Small intestine (tissue), 7 donors: ENCODE data around the gene BCAS1. TPM values are rescaled to one million over a fixed set of nuclear protein-coding genes. Genes with fewer than 3 reads are reported as not detected.

ENCODE experiments used
- DNase-seq, 2 donors: peaks; one replicate each; pipeline versions ENCODE4 v3.0.0 to v3.0.0-alpha.2; 2013
- FAIRE-seq: peaks from 2 replicates; lab custom pipeline; 2012; peaks lifted over from hg19 to GRCh38; lab: Jason Lieb, UNC
- H3K27ac ChIP-seq, 3 donors: one replicate each; pipeline ENCODE4 v1.5.1; 2013; ENCODE audit warnings: low read length in 2 of 3, mild to moderate bottlenecking in 2 of 3, control low read depth in 1 of 3, inconsistent platforms in 1 of 3, low read depth in 1 of 3, moderate library complexity in 1 of 3
- H3K27me3 ChIP-seq, 3 donors: one replicate each; pipeline ENCODE4 v1.6.1; 2013; ENCODE audit warnings: low read length in 3 of 3, inconsistent platforms in 1 of 3; ENCODE audit not compliant: control insufficient read depth in 3 of 3, insufficient read depth in 3 of 3
- H3K36me3 ChIP-seq, 3 donors: one replicate each; pipeline ENCODE4 v1.6.1; 2013; ENCODE audit warnings: low read length in 3 of 3, inconsistent platforms in 1 of 3, low read depth in 1 of 3, mild to moderate bottlenecking in 1 of 3, moderate library complexity in 1 of 3; ENCODE audit not compliant: control insufficient read depth in 3 of 3, insufficient read depth in 2 of 3
- H3K4me1 ChIP-seq, 3 donors: one replicate each; pipeline ENCODE4 v1.6.1; 2013; ENCODE audit warnings: low read length in 2 of 3, inconsistent platforms in 1 of 3, low read depth in 1 of 3, mild to moderate bottlenecking in 1 of 3, moderate library complexity in 1 of 3; ENCODE audit not compliant: control insufficient read depth in 3 of 3, insufficient read depth in 2 of 3
- H3K4me3 ChIP-seq, 3 donors: one replicate each; pipeline ENCODE4 v1.5.1; 2013; ENCODE audit warnings: low read length in 3 of 3, control low read depth in 1 of 3, inconsistent platforms in 1 of 3, low read depth in 1 of 3, mild to moderate bottlenecking in 1 of 3, moderate library complexity in 1 of 3
- H3K9me3 ChIP-seq, 2 donors: one replicate each; pipeline ENCODE4 v1.6.1; 2013; ENCODE audit warnings: low read depth in 1 of 2, low read length in 1 of 2; ENCODE audit not compliant: control insufficient read depth in 2 of 2, insufficient read depth in 1 of 2
- WGBS, 3 donors: extraction: QIAGEN DNeasy Blood & Tissue Kit; methylation state at CpG; one replicate each; pipeline ENCODE4 v1.1.7; 2013; 5-methylcytosine and 5-hydroxymethylcytosine counted together
- polyA plus RNA-seq, 4 donors: library from polyadenylated mRNA; stranded (reverse) in 3 of 4; unstranded in 1 of 4; fragments of 200-250 nt in 3 of 4; fragments of 120-200 nt in 1 of 4; gene quantifications; one replicate each; pipeline versions ENCODE4 v1.2.1 to v1.2.3, GENCODE V29; 2013
- donor health status: healthy with polysubstance abuse.
- donor health status: control.
- donor health status: control.
- donor health status: Bipolar disorder and iron deficiency.
- donor health status: healthy.

The BCAS1 gene
- polyA plus RNA-seq, 4 donors, result 5.3 to 52.9 (median 30.8) TPM

DNA sequence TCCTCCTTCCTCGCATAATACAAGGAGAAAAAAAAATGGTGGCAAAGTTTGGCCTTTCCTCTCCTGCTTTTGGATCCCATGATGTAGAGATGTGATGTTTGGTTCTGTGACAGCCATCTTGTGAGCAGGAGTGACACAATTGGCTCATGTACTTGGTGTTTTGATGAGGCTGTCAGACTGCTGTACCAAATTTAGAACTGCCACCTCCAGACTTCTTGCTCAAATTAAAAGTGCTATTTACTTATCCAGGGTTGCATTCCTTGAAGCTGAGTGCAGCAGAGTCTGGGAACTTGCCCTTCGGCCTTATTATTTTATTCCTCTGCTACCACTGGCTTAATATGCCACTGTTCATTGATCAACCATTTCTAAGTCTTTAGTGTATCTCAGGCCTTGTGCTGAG, 21.9 kb downstream of the BCAS1 start:
- H3K36me3 ChIP-seq, result no peaks in the 10 kb centered on the region
- no peaks in the 10 kb centered on the region for H3K27me3 ChIP-seq
- H3K27ac ChIP-seq, result no peak overlapping the region
- 46 to 81% (median 58%) methylated on average over 2 of the region's 2 CpGs for WGBS, 3 donors
- H3K4me3 ChIP-seq, result no peak overlapping the region
- H3K9me3 ChIP-seq, result no peaks in the 10 kb centered on the region
- FAIRE-seq (no peak), DNase-seq (no peak)
- H3K4me1 ChIP-seq, result no peaks in the 10 kb centered on the region

DNA sequence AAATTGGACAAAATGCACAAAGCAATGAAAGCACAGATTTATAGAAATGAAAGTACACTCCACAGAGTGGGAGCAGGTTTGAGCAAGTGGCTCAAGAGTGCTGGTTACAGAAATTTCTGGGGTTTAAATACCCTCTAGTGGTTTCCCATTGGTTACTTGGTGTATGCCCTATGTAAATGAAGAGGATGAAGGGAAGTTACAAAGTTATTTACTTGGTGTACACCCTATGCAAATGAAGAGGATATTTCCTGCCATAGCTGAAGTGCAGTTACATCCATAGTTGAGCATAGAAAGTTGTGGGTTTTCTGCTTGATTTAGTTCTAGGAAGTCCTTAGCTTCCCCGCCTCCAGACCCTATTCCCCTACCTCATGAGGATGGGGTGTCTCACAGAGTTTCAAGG, 22.7 kb downstream of the BCAS1 start:
- Histone ChIP-seq H3K36me3 (no peaks in the 10 kb centered on the region), H3K27me3 (no peaks in the 10 kb centered on the region), H3K4me1 (no peaks in the 10 kb centered on the region), H3K27ac (no peak overlapping the region), H3K9me3 (no peaks in the 10 kb centered on the region), H3K4me3 (no peak overlapping the region)
- no peak for FAIRE-seq
- no peak for DNase-seq
- 89 to 100% (median 91%) methylated on average over 1 of the region's 1 CpG for WGBS, 3 donors

DNA sequence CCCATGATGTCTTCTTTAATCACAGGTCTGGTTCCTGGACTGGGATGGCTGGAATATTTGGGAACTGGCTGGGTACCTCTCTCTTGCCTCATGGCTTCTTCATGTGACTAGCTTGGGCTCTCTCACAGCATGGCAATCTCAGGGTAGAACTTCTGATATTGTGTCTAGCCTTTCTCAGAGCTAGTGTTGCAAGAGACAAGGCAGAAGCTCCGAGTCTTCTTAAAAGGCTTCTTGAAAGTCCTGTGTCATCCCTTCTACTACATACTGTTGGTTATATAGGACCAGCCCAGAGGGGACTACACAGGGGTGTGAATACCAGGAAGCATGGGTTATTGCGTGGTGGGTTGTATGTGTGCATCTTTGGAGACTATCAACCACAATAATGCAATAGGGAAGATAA, 23.3 kb downstream of the BCAS1 start:
- Histone ChIP-seq H3K9me3 (no peaks in the 10 kb centered on the region), H3K27ac (no peak overlapping the region), H3K4me3 (no peak overlapping the region), H3K36me3 (no peaks in the 10 kb centered on the region), H3K4me1 (no peaks in the 10 kb centered on the region), H3K27me3 (no peaks in the 10 kb centered on the region)
- WGBS, 3 donors, result 78 to 86% (median 78%) methylated on average over 2 of the region's 2 CpGs
- FAIRE-seq, result no peak
- no peak for DNase-seq

DNA sequence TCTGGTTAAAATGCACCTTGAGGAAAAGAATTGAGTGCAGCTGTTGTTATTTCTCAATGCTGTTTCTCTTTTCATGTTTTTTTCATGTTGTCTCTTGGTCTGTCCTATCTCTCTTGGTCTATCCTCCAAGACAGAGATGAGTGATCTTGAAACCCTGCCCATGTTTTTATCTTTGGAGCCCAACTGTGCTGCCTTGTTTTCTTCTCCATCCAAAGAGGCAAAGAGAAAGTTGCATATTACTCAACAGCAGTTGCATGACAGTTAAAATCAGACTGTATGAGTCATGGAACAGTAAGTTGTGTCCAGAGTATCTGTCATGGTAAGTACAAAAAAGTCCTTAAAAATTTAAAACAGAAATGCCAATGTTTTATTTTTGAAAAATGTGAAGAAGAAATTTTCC, 26.2 kb downstream of the BCAS1 start:
- Histone ChIP-seq H3K27ac (no peak overlapping the region), H3K27me3 (no peaks in the 10 kb centered on the region), H3K4me3 (no peak overlapping the region), H3K36me3 (no peaks in the 10 kb centered on the region), H3K9me3 (no peaks in the 10 kb centered on the region), H3K4me1 (no peaks in the 10 kb centered on the region)
- FAIRE-seq, result no peak
- DNase-seq, result no peak

DNA sequence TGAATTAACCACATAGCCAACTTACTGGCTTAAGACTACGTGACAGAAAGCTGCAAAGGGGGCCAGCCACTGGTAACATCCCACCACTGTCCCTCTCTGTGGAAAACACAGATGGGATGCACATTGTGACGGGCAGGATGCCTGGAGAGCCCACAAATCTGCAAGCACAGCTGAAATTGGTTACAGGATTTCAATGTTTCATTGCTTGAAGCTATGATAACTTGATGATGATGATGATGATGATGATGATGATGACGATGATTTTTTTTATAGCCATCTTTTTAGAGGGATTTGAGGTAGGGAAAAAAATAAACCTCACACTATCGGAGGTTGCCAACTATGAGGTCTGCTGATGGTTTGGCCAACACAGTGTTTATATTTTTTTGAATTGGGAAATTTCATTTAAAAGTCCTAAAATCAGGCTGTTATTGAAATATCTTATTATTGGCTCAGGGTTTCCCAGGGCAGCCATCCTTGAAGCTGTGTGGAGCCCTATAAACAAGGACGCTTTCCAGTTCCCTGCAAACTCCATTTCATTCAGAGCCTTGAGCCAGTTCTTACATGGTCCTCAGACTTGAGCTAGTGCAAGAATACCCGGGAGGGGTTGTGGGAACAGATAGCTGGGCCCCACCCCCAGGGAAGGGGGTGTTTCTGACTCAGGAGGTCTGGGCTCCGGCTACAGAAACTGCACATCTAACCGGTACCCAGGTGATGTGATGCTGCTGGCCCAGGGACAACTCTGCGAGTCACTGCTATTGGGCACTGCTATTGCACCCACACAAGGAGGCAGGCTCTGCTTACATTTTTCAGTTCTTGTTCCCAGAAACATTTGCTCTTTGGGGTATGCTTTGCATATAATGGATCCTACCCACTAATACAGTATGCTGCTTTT, 27.1 kb downstream of the BCAS1 start:
- no peaks in the 10 kb centered on the region for H3K9me3 ChIP-seq
- no peaks in the 10 kb centered on the region for H3K36me3 ChIP-seq
- H3K27ac ChIP-seq, result no peak overlapping the region
- no peak overlapping the region for H3K4me3 ChIP-seq
- FAIRE-seq (no peak), DNase-seq (no peak)
- WGBS, 3 donors, result 57 to 72% (median 57%) methylated on average over 9 of the region's 9 CpGs
- no peaks in the 10 kb centered on the region for H3K4me1 ChIP-seq
- H3K27me3 ChIP-seq, result no peaks in the 10 kb centered on the region

DNA sequence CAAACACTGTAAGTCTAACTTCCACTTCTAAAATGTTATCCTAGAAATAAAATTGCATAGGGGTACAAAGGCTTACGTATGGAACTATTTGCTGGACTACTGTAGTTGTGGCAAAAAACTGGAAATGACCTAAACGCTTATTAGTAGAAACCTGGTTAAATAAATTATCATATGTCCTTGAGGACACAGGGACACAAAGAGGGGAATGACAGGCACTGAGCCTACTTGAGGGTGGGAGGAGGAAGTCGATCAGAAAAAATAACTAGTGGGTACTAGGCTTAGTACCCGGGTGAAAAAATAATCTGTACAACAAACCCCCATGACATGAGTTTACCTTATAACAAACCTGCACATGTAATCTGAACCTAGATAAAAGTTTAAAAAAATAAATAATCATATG, 28.4 kb downstream of the BCAS1 start:
- no peak for DNase-seq
- FAIRE-seq, result no peak
- H3K27me3 ChIP-seq, result no peaks in the 10 kb centered on the region
- no peak overlapping the region for H3K4me3 ChIP-seq
- no peak overlapping the region for H3K27ac ChIP-seq
- WGBS, 3 donors, result 71 to 82% (median 74%) methylated on average over 4 of the region's 4 CpGs
- no peaks in the 10 kb centered on the region for H3K4me1 ChIP-seq
- H3K36me3 ChIP-seq, result no peaks in the 10 kb centered on the region
- H3K9me3 ChIP-seq, result no peaks in the 10 kb centered on the region

DNA sequence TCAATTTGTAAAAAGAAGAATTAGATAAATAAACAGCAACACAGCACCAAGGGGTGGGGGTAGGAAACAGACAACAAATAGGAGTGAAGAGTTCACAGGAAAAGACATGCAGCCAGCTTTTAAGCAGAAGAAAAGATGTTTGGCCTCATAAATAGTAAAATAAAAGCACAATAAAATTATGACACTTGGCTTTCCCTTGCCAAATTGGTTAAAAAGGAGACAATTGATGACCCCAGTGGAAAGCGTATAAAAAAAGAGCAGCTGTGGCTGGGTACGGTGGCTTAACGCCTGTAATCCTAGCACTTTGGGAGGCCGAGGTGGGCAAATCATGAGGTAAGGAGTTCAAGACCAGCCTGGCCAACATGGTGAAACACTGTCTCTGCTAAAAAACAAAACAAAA, 29.1 kb downstream of the BCAS1 start:
- Histone ChIP-seq H3K4me1 (no peaks in the 10 kb centered on the region), H3K27ac (no peak overlapping the region), H3K27me3 (no peaks in the 10 kb centered on the region), H3K9me3 (no peaks in the 10 kb centered on the region), H3K36me3 (no peaks in the 10 kb centered on the region), H3K4me3 (no peak overlapping the region)
- FAIRE-seq, result no peak
- no peak for DNase-seq
- WGBS, 3 donors, result 92 to 97% (median 93%) methylated on average over 4 of the region's 4 CpGs

DNA sequence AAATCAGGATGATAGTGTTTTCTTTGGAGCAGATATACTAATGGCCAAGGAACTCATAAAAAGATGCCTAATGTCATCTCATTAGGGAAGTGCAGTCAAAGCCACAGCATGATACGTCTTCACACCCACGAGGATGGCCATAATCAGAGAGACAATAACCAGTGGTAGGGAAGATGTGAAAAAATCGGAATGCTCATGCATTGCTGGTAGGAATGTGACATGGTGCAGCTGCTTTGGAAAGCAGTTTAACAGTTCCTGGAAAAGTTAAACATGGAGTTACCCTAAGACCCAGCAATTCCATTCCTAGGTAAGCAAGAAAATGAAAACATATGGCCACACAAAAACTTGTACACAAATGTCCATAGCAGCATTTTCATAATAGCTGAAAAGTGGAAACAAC, 29.9 kb downstream of the BCAS1 start:
- DNase-seq, result no peak
- Histone ChIP-seq H3K4me1 (no peaks in the 10 kb centered on the region), H3K27ac (no peak overlapping the region), H3K27me3 (no peaks in the 10 kb centered on the region), H3K9me3 (no peaks in the 10 kb centered on the region), H3K4me3 (no peak overlapping the region), H3K36me3 (no peaks in the 10 kb centered on the region)
- no peak for FAIRE-seq
- WGBS, 3 donors, result 74 to 86% methylated on average over 3 of the region's 3 CpGs; no CpG with 5 or more reads in 1 of the 3 donors

DNA sequence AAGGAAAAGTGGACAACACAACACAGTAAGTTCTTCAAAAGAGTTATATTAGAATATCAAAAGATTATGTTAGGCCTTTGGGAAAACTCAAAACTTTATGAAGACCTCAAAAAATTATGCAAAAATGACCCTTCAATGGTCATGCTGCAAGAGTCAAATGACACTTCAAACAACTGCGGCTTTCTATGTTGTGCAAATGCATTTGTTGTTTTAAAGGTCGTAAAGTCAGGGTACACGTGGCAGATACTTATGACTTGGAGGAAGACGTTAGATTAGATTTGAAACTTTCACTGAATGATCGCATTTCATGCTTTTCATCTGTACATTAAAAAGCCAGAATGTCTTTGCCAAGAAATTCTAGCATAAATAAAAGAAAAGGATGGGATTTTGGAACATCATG, 31.4 kb downstream of the BCAS1 start:
- no peak overlapping the region for H3K27ac ChIP-seq
- 30 to 42% methylated on average over 5 of the region's 5 CpGs; no CpG with 5 or more reads in 1 of the 3 donors for WGBS, 3 donors

More for the DNA sequence above, 31.4 kb downstream of the BCAS1 start:
- Histone ChIP-seq H3K9me3 (no peaks in the 10 kb centered on the region), H3K4me1 (no peaks in the 10 kb centered on the region), H3K4me3 (no peak overlapping the region), H3K27me3 (no peaks in the 10 kb centered on the region), H3K36me3 (no peaks in the 10 kb centered on the region)
- DNase-seq (no peak), FAIRE-seq (no peak)
